Muscle of leg (tissue), 11 donors: ENCODE measurements around the gene HNRNPM. TPM values are rescaled to one million over a fixed set of nuclear protein-coding genes. Genes with fewer than 3 reads are reported as not detected.

Experiments
- DNase-seq: peaks from one replicate; pipeline ENCODE4 v3.0.0; 2013
- H3K27ac ChIP-seq: one replicate; pipeline ENCODE4 v1.5.1; 2013; ENCODE audit warnings: mild to moderate bottlenecking, low read length, control low read depth
- H3K27me3 ChIP-seq: one replicate; pipeline ENCODE4 v1.6.1; 2013; ENCODE audit warnings: low read length; ENCODE audit not compliant: control insufficient read depth, insufficient read depth
- H3K36me3 ChIP-seq: one replicate; pipeline ENCODE4 v1.6.1; 2013; ENCODE audit warnings: low read length; ENCODE audit not compliant: control insufficient read depth, insufficient read depth
- H3K4me1 ChIP-seq: one replicate; pipeline ENCODE4 v1.6.1; 2013; ENCODE audit warnings: low read length; ENCODE audit not compliant: control insufficient read depth, insufficient read depth
- H3K4me3 ChIP-seq: one replicate; pipeline ENCODE4 v1.5.1; 2013; ENCODE audit warnings: low read length, control low read depth
- H3K9me3 ChIP-seq: replicated peaks from 2 replicates; pipeline ENCODE4 v1.6.1; 2013; ENCODE audit warnings: low read depth, low read length; ENCODE audit not compliant: control insufficient read depth
- WGBS: methylation state at CpG from one replicate; pipeline ENCODE4 v1.1.5; 2013; ENCODE audit warnings: missing lambda C conversion rate; ENCODE audit not compliant: insufficient coverage; 5-methylcytosine and 5-hydroxymethylcytosine counted together
- polyA plus RNA-seq, 8 donors: library from polyadenylated mRNA; unstranded; fragments of 120-200 nt; gene quantifications; one replicate each; pipeline versions ENCODE4 v1.2.1 to v1.2.3, GENCODE V29; 2013; ENCODE audit warnings: inconsistent platforms in 1 of 8, low replicate concordance in 1 of 8; ENCODE audit not compliant: insufficient read length in 8 of 8, insufficient read depth in 1 of 8
- total RNA-seq: library from RNA; stranded (reverse); fragments of 120-200 nt; gene quantifications from one replicate; pipeline ENCODE4 v1.2.4, GENCODE V29; 2013

HNRNPM gene
- total and polyA plus RNA-seq, 9 donors = 43.2 to 262 (median 217) TPM

- no peaks in the 10 kb centered on the region for H3K9me3 ChIP-seq
- H3K27ac ChIP-seq = no peak overlapping the region
- peaks cover 32% of the 10 kb centered on the region for H3K36me3 ChIP-seq
- no peak for DNase-seq
- H3K4me1 ChIP-seq = peaks cover 39% of the 10 kb centered on the region
- no peak overlapping the region for H3K4me3 ChIP-seq
- H3K27me3 ChIP-seq = no peaks in the 10 kb centered on the region
- no CpG with 5 or more reads among the region's 3 CpGs for WGBS
Measured at GRCh38 chr19:8457209-8457608, 12.4 kb downstream of the HNRNPM start.

GRCh38 chr19:8457827-8458226, 13.1 kb downstream of the HNRNPM start:
- no peak for DNase-seq
- Histone ChIP-seq H3K4me1 (peaks cover 38% of the 10 kb centered on the region), H3K9me3 (no peaks in the 10 kb centered on the region), H3K4me3 (no peak overlapping the region), H3K36me3 (peaks cover 31% of the 10 kb centered on the region), H3K27ac (no peak overlapping the region), H3K27me3 (no peaks in the 10 kb centered on the region)
- WGBS = no CpG with 5 or more reads among the region's 1 CpG

DNA sequence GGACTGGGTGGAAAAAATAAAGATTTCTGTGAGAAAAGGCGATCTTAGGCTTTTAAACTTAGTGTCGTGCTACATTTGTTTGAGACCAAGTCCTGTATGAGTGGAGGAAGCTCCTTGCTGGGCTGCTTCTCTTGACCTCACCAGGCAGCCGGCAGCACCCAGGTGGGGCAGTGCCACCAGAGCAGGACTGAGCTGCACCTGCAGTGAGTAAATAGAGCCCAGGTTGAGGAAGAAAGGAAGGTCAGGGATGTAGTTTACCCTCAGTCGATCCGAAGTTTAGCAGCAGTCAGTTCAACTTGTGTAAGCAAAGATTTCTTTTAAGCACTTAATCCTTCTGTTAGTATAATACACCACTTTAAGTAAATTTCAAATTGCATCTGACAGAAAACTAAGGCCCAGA, 13.6 kb downstream of the HNRNPM start:
- WGBS = 82% methylated on average over 3 of the region's 5 CpGs
- Histone ChIP-seq H3K4me3 (no peak overlapping the region), H3K27ac (no peak overlapping the region), H3K9me3 (no peaks in the 10 kb centered on the region), H3K36me3 (peaks cover 32% of the 10 kb centered on the region), H3K4me1 (peaks cover 38% of the 10 kb centered on the region), H3K27me3 (no peaks in the 10 kb centered on the region)
- no peak for DNase-seq

- H3K4me3 ChIP-seq = no peak overlapping the region
- no peak for DNase-seq
Measured at GRCh38 chr19:8459095-8459494, 14.3 kb downstream of the HNRNPM start.

DNA sequence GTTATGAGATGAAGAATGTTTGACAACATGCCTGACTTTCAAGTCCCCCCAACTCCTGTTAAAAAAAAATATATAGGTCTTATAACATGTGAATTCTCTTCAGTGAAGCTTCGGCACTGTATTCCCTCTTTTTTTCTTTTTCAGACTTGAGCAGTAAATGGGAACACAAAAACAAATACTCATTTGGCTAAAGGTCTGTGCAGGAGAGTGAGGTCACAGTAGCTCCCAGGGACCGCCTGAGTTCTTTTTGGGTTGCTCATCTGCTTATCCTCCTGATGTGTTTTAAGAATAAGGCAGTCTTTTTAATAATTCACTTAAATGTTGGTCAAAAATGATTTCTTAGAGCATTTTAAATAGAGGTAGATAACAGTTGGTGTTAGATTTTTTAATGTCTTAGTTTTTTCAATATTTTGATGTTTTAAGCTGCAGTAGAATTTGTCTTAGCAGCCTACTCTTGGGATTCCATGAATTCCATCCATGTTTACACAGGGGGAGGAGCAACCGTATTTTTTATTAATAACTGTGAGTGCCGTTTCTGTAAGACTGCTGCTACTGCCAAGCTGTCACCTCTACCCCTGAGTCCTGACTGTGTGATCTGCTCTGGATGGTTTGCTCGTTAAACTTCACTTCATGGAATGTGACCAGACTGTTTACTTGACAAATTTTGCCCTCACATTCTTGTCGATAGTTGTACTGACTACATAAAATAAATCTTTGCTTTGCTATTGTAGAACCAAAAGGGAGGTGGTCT, 14.9 kb downstream of the HNRNPM start:
- Histone ChIP-seq H3K4me1 (peaks cover 34% of the 10 kb centered on the region), H3K27me3 (no peaks in the 10 kb centered on the region), H3K36me3 (peaks cover 41% of the 10 kb centered on the region), H3K9me3 (no peaks in the 10 kb centered on the region), H3K27ac (no peak overlapping the region), H3K4me3 (no peak overlapping the region)
- DNase-seq = peak; percentile 53
- WGBS = no CpG with 5 or more reads among the region's 6 CpGs

More at GRCh38 chr19:8459095-8459494, 14.3 kb downstream of the HNRNPM start:
- Histone ChIP-seq H3K36me3 (peaks cover 36% of the 10 kb centered on the region), H3K4me1 (peaks cover 34% of the 10 kb centered on the region), H3K9me3 (no peaks in the 10 kb centered on the region), H3K27ac (no peak overlapping the region), H3K27me3 (no peaks in the 10 kb centered on the region)
- 68% methylated on average over 3 of the region's 7 CpGs for WGBS

DNA sequence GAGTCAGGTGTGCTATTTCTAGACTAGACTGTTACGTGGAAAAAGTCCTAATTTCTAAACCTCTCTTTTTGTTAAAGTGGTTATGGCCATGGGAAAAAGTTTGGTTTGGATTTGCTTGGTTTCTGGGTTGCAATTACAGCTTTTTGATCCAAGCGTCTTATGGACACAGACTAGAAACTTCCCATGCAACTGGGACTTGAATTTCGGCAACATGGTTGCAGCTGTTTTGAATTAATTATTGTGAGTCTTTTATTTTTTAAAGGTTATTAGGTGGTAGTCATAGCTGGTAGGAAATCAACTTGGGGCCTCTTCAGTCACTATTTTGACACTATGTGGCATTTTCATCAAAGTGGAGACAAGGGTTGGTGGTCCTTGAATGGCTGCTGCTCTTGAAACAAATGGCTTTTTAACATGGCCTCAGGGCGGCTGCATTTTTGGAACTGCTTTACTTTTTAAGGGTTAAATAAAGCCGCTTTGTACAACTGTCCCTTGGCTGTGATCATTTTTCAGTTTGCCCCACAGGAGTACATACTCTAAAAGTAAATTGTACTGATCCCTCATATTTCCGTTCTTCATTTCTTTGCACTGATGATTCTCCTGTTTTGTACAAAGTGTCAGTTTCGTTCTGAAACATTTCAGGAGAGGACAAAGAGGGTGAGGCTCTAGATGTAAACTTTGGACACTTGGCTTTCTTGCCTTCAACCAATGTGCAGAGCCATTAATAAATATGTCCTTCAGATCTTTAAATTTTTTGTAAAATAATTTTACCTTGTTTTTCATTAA, 15.9 kb downstream of the HNRNPM start:
- Histone ChIP-seq H3K4me3 (no peak overlapping the region), H3K27me3 (no peaks in the 10 kb centered on the region), H3K9me3 (no peaks in the 10 kb centered on the region), H3K27ac (no peak overlapping the region), H3K4me1 (peaks cover 34% of the 10 kb centered on the region), H3K36me3 (peaks cover 47% of the 10 kb centered on the region)
- no peak for DNase-seq
- 64% methylated on average over 2 of the region's 7 CpGs for WGBS

DNA sequence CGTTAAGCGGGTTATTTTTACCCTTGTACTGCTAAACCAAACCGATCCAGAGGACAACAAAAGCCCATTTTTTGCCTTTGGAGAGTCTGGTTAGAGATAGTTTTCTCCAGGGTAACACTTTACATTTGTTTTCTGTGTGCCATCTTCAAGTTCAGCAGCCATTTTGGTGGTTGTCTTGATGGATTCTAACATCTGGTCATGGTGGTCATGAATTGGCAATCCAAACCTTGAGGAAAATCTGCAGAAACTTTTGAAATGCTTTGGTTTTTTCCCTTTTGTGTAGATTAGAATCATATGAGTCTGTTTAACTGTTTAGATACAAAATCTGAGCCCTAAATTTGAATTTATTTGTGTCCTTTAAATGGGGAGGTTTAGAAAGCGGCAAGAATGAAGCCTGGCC, 16.6 kb downstream of the HNRNPM start:
- peaks cover 33% of the 10 kb centered on the region for H3K4me1 ChIP-seq
- H3K36me3 ChIP-seq = peaks cover 45% of the 10 kb centered on the region

GRCh38 chr19:8461891-8462290, 17.1 kb downstream of the HNRNPM start:
- H3K9me3 ChIP-seq = no peaks in the 10 kb centered on the region
- peaks cover 30% of the 10 kb centered on the region for H3K4me1 ChIP-seq
- 85% methylated on average over 9 of the region's 14 CpGs for WGBS
- no peaks in the 10 kb centered on the region for H3K27me3 ChIP-seq
- no peak for DNase-seq
- peaks cover 43% of the 10 kb centered on the region for H3K36me3 ChIP-seq
- no peak overlapping the region for H3K27ac ChIP-seq
- H3K4me3 ChIP-seq = no peak overlapping the region

More for the DNA sequence above, 16.6 kb downstream of the HNRNPM start:
- Histone ChIP-seq H3K27me3 (no peaks in the 10 kb centered on the region), H3K4me3 (no peak overlapping the region), H3K27ac (no peak overlapping the region), H3K9me3 (no peaks in the 10 kb centered on the region)
- WGBS = no CpG with 5 or more reads among the region's 4 CpGs
- no peak for DNase-seq

GRCh38 chr19:8462571-8462970, 17.8 kb downstream of the HNRNPM start:
- H3K4me3 ChIP-seq = no peak overlapping the region
- H3K4me1 ChIP-seq = peaks cover 27% of the 10 kb centered on the region
- no peaks in the 10 kb centered on the region for H3K27me3 ChIP-seq
- H3K27ac ChIP-seq = no peak overlapping the region
- WGBS = 61% methylated on average over 3 of the region's 5 CpGs
- H3K36me3 ChIP-seq = peaks cover 46% of the 10 kb centered on the region
- no peak for DNase-seq
- no peaks in the 10 kb centered on the region for H3K9me3 ChIP-seq

DNA sequence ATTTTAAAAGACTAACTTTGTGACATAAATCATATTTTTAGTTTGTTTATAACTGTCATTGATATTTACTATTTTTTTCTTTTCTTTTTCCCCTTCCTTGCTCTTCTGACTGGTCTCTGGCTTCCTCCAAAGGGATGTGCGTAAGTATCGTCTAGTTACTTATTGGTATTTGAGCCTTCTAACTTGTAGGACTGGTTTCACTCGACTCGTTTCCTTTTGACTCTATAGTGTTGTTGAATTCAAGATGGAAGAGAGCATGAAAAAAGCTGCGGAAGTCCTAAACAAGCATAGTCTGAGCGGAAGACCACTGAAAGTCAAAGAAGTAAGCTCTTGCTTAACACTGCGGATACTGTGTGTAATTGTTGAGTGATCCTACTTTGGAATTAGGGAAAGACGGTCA, 18.6 kb downstream of the HNRNPM start:
- Histone ChIP-seq H3K27me3 (no peaks in the 10 kb centered on the region), H3K27ac (no peak overlapping the region), H3K4me1 (peaks cover 21% of the 10 kb centered on the region), H3K9me3 (no peaks in the 10 kb centered on the region), H3K4me3 (no peak overlapping the region), H3K36me3 (peaks cover 50% of the 10 kb centered on the region)
- WGBS = 92% methylated on average over 6 of the region's 8 CpGs
- no peak for DNase-seq
